ENCODE results near the gene HRH3. TPM values are rescaled to one million over a fixed set of nuclear protein-coding genes. Genes with fewer than 3 reads are reported as not detected.
A peak's percentile ranks its signal among the peaks of the same experiment; 100 is the strongest.

HRH3 gene
- total RNA-seq, 4 donors from 2014 or later: not detected

DNA sequence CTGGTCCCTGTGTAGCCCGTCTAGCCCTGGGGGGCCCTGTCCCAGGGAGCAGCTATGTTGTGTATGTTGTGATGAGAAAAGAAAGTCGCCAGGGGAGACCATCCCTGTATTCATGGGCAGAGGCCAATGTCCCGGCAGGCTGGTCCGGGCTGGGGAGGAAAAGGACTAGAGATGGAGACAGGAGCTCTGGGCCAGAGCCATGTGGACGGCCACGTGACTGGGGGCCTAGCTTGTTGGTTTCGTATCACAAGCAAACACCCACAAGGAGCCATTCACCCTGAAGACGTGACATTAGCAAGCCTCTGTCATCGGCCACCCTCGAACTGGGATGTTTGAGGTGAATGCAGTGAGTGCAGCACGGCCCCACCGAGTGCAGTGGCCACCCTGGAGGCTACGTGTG is 2.9 kb upstream of the HRH3 start:
- Histone ChIP-seq H3K4me1 (peaks cover 4 to 18% of the 10 kb centered on the region in 2 donors), H3K27ac (no peak overlapping the region), H3K9me3 (no peaks in the 10 kb centered on the region), H3K4me3 (no peak overlapping the region), H3K36me3 (no peaks in the 10 kb centered on the region), H3K27me3 (peaks cover 40 to 45% (median 41%) of the 10 kb centered on the region in 3 donors)
- in situ Hi-C loops (cut with MboI; ENCODE audit: low sequenced_read_pairs in 4 of 4): no loop called here
- intact Hi-C loops (cut with DNase I; ENCODE audit: low total_unique reads): no loop called here
- DNase-seq: no peak
- no peak for ATAC-seq
- no peak for TF ChIP-seq POLR2A (IDR thresholded peaks at IDR 0.05)
- TF ChIP-seq, protein P1, sequence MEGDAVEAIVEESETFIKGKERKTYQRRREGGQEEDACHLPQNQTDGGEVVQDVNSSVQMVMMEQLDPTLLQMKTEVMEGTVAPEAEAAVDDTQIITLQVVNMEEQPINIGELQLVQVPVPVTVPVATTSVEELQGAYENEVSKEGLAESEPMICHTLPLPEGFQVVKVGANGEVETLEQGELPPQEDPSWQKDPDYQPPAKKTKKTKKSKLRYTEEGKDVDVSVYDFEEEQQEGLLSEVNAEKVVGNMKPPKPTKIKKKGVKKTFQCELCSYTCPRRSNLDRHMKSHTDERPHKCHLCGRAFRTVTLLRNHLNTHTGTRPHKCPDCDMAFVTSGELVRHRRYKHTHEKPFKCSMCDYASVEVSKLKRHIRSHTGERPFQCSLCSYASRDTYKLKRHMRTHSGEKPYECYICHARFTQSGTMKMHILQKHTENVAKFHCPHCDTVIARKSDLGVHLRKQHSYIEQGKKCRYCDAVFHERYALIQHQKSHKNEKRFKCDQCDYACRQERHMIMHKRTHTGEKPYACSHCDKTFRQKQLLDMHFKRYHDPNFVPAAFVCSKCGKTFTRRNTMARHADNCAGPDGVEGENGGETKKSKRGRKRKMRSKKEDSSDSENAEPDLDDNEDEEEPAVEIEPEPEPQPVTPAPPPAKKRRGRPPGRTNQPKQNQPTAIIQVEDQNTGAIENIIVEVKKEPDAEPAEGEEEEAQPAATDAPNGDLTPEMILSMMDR (IDR thresholded peaks at IDR 0.05 in 4 of 5, conservative IDR thresholded peaks at IDR 0.05 in 1 of 5): no peak

DNA sequence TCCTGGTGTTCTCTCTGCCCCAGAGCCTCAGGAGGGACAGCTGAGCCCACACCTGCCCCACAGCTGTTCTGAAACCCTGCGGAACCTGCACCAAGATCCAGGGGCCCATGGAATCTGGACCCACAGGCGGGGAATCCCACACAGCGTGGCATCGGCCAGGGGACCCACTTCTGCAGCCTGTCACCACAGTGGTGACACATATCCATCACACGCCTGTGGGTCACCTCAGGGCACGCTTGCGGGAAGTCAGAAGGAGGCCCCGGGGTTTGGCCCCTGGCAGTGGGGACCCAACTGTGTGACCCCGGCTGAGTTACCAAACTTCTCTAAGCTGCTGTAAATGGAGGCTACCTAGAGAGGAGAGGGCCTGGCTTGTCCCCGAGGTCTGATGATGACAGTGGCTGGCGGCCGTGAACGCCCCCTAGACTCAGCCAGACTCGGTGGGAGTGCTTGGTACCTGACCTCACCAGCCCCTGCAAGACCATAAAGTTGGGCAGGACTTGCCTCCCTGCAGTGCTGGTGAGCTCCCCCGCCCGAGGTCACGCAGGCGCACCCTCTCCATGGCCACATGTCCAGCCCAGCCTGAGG is 2.3 kb upstream of the HRH3 start:
- ATAC-seq: no peak
- in situ Hi-C loops (cut with MboI; ENCODE audit: low sequenced_read_pairs in 4 of 4) (no loop called here), intact Hi-C loops (cut with DNase I; ENCODE audit: low total_unique reads) (no loop called here)
- TF ChIP-seq, protein P1 (IDR thresholded peaks at IDR 0.05 in 4 of 5, conservative IDR thresholded peaks at IDR 0.05 in 1 of 5): no peak
- no peak for TF ChIP-seq POLR2A (IDR thresholded peaks at IDR 0.05)
- H3K9me3 ChIP-seq: no peaks in the 10 kb centered on the region
- no peak overlapping the region for H3K4me3 ChIP-seq
- H3K27me3 ChIP-seq: peaks cover 45 to 49% (median 46%) of the 10 kb centered on the region in 3 donors
- H3K27ac ChIP-seq: no peak overlapping the region
- DNase-seq: no peak
- no peaks in the 10 kb centered on the region for H3K36me3 ChIP-seq
- peaks cover 4 to 18% of the 10 kb centered on the region in 2 donors for H3K4me1 ChIP-seq

DNA sequence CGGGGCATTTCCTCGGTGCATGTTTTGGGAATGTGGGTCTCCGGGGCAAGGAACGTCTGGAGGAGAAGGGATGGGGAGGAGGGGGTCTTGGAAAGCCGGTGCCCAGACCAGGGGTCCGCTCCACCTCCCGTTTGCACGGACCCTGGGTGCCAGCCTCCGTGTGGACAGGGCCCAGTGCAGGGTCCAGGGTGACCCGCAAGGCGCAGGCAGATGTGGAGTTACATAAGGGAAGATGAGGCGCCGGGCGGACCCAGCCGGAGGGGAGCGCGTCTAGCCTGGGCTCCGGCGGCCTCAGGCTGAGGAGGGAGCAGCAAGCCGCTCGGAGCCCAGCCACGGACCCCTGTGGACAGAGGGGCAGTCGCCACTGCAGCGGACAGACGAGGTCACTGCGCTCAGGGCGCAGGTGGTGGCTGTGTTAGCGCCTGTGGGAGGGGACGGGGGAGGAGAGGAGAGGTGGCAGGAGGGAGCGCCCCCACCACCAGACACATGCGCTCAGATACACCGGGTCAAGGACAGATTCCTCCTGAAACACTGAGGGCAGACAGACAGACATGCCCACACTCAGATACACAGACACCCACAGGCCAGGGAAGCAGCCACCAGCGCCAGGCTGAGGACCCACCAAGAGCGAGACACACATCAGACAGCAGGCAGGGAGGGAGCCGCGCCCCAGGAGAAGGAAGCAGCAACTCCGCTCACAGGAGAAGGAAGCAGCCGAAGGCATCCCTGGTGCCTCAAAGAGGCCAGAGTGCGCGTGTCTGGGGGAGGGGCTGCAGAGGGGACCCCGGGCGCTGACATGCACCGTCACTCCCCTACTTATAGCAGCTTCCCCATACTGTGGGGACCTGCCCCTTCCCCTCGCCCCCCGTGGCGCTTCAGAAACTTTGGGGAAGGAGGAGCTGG is 839 bp upstream of the HRH3 start:
- in situ Hi-C loops (cut with MboI; ENCODE audit: low sequenced_read_pairs in 4 of 4) (no loop called here), intact Hi-C loops (cut with DNase I; ENCODE audit: low total_unique reads) (no loop called here)
- Histone ChIP-seq H3K36me3 (no peaks in the 10 kb centered on the region), H3K9me3 (no peaks in the 10 kb centered on the region), H3K4me1 (peaks cover 4 to 18% of the 10 kb centered on the region in 2 donors), H3K27ac (no peak overlapping the region), H3K4me3 (no peak overlapping the region), H3K27me3 (peaks cover 56 to 61% (median 56%) of the 10 kb centered on the region in 3 donors)
- no peak for TF ChIP-seq POLR2A (IDR thresholded peaks at IDR 0.05)
- ATAC-seq (no peak), DNase-seq (no peak)

DNA sequence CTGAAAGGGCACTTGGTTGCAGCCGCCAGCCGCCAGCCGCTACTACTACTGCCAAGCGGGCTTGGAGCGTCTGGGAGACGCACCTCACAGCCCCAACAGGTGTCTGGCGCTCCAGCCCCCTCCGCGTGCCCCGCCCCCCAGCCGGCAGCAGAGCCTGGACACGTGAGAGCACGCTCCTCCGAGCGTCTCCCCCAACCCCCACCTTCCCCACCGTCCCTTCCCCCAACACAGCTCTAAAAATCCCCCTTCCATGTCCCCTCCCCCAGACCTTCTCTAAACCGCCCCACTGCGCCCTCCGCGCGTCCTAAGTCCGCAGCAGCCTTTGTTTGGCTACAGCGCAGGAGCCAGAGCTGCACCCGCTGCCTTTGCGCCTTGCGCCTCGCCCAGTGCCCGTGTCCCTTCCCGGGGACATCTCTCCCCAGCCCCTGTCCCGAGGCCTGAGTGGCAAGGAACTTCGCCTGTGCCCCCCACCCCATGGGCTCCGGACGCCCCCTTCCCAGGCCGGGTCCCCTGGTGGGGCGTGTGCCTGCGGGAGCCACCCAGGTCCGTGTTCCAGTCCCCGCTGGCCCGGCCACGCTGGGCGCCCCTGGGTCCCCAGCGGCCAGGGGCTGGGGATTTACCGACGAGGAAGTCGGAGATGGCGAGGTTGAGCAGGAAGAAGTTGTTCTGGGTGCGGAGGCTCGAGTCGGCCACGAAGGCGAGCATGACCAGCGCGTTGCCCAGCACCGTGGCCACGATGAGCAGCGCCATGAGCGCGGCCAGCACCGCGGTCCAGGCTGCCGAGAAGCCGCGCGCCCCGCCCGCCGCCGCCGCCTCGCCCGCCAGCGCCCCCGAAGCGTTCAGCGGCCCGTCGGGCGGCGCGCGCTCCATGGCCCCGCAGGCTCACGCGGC is 732 bp downstream of the HRH3 start:
- in situ Hi-C loops (cut with MboI; ENCODE audit: low sequenced_read_pairs in 4 of 4): no loop called here
- TF ChIP-seq, protein P1 (IDR thresholded peaks at IDR 0.05 in 4 of 5, conservative IDR thresholded peaks at IDR 0.05 in 1 of 5): no peak
- no peak for TF ChIP-seq POLR2A (IDR thresholded peaks at IDR 0.05)
- H3K9me3 ChIP-seq: no peaks in the 10 kb centered on the region
- no peak overlapping the region for H3K27ac ChIP-seq
- intact Hi-C loops (cut with DNase I; ENCODE audit: low total_unique reads): no loop called here
- peaks cover 65 to 72% (median 66%) of the 10 kb centered on the region in 3 donors for H3K27me3 ChIP-seq
- peak; percentile 28 to 33 for ATAC-seq
- peaks cover 4 to 18% of the 10 kb centered on the region in 2 donors for H3K4me1 ChIP-seq
- no peaks in the 10 kb centered on the region for H3K36me3 ChIP-seq
- DNase-seq: no peak
- H3K4me3 ChIP-seq: peak overlapping the region in 3 of 4 donors; percentile 17 to 32 (median 31)

Data from gastrocnemius medialis (tissue), 4 donors.